ENCODE results near the gene S1PR2. TPM values are rescaled to one million over a fixed set of nuclear protein-coding genes. Genes with fewer than 3 reads are reported as not detected.

Gene S1PR2
- total RNA-seq, 1 experiment from 2014 or later: 6.9 TPM

DNA sequence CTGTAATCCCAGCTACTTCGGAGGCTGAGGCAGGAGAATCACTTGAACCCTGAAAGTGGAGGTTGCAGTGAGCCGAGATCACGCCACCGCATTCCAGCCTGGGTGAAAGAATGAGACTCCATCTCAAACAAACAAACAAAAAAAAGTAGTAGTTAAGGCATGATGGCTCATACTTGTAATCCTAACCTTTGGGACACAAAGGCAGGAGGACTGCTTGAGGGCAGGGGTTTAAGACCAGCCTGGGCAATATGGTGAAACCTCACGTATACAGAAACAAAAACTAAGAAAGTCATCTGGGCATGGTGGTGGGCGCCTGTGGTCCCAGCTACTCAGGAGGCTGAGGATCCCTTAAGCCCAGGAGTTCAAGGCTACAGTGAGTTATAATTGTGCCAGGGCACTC is 38.2 kb downstream of the S1PR2 start:
- CTCF ChIA-PET: no interaction called here
- TF ChIP-seq, protein P1, sequence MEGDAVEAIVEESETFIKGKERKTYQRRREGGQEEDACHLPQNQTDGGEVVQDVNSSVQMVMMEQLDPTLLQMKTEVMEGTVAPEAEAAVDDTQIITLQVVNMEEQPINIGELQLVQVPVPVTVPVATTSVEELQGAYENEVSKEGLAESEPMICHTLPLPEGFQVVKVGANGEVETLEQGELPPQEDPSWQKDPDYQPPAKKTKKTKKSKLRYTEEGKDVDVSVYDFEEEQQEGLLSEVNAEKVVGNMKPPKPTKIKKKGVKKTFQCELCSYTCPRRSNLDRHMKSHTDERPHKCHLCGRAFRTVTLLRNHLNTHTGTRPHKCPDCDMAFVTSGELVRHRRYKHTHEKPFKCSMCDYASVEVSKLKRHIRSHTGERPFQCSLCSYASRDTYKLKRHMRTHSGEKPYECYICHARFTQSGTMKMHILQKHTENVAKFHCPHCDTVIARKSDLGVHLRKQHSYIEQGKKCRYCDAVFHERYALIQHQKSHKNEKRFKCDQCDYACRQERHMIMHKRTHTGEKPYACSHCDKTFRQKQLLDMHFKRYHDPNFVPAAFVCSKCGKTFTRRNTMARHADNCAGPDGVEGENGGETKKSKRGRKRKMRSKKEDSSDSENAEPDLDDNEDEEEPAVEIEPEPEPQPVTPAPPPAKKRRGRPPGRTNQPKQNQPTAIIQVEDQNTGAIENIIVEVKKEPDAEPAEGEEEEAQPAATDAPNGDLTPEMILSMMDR (conservative IDR thresholded peaks at IDR 0.05): no peak
- no peak for TF ChIP-seq EZH2 (IDR thresholded peaks at IDR 0.05; ENCODE audit: low read depth)
- POLR2A ChIA-PET (ENCODE audit: unreplicated experiment): no interaction called here
- no peak overlapping the region for H2AFZ ChIP-seq
- no TSS peak for BruUV-seq (replicated peaks)
- no peak overlapping the region for H3K27ac ChIP-seq
- H3K9me3 ChIP-seq (ENCODE audit: insufficient read depth, low read depth): no peaks in the 10 kb centered on the region
- no peaks in the 10 kb centered on the region for H3K9me2 ChIP-seq (ENCODE audit: insufficient read depth)
- DNase-seq: no peak
- peak overlapping the region; percentile 80 for H3K4me2 ChIP-seq
- H3K36me3 ChIP-seq (ENCODE audit: low read depth): peaks cover 26% of the 10 kb centered on the region
- peaks cover 29% of the 10 kb centered on the region for H4K20me1 ChIP-seq (ENCODE audit: insufficient read depth)
- peaks cover 18% of the 10 kb centered on the region for H3K4me1 ChIP-seq (replicated peaks; ENCODE audit: insufficient read depth)
- H3K79me2 ChIP-seq (ENCODE audit: low read depth): peaks cover 67% of the 10 kb centered on the region
- H3K4me3 ChIP-seq: peak overlapping the region; percentile 87; the same call in 1 of the 2 replicates
- intact Hi-C loops (cut with micrococcal nuclease; ENCODE audit: unreplicated experiment): loop anchor here (5.0 kb wide), 2 partner anchors 39 to 59 kb away; partner anchors contain the start of genes MRPL4 and S1PR2
- peaks cover 39% of the 10 kb centered on the region for H3F3A ChIP-seq (ENCODE audit: insufficient read depth, low read depth)
- H3K27me3 ChIP-seq (ENCODE audit: insufficient read depth, low read depth): no peaks in the 10 kb centered on the region

DNA sequence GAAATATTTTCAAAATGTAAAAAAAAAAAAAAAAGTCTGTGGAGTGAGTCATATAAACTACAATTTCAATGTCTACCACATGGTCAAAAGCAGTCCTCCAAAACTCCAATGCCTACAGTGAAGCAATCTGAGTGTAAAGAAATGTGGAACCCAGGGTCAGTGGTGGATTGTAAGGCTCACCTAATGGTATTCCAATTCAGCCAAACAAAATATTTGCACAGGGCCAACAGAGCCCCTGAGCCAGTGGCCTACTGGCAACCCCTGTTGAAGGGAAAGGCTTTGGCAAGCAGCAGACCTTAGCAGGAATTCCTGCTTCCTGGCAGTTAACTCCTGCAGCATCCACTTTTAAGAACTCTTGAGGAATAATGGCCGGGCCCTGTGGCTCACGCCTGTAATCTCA is 39.8 kb downstream of the S1PR2 start:
- H3F3A ChIP-seq (ENCODE audit: insufficient read depth, low read depth): peaks cover 39% of the 10 kb centered on the region
- H3K4me2 ChIP-seq: no peak overlapping the region
- H3K9me2 ChIP-seq (ENCODE audit: insufficient read depth): no peaks in the 10 kb centered on the region
- no peaks in the 10 kb centered on the region for H3K9me3 ChIP-seq (ENCODE audit: insufficient read depth, low read depth)
- DNase-seq: peak in 1 of 2 experiments; percentile 66
- H4K20me1 ChIP-seq (ENCODE audit: insufficient read depth): peaks cover 36% of the 10 kb centered on the region
- TF ChIP-seq, protein P1 (conservative IDR thresholded peaks at IDR 0.05): no peak
- no peak for TF ChIP-seq EZH2 (IDR thresholded peaks at IDR 0.05; ENCODE audit: low read depth)
- H3K27ac ChIP-seq: no peak overlapping the region
- H3K79me2 ChIP-seq (ENCODE audit: low read depth): peaks cover 81% of the 10 kb centered on the region
- peaks cover 35% of the 10 kb centered on the region for H3K36me3 ChIP-seq (ENCODE audit: low read depth)
- no peak overlapping the region for H2AFZ ChIP-seq
- intact Hi-C loops (cut with micrococcal nuclease; ENCODE audit: unreplicated experiment): loop anchor here (5.0 kb wide), 2 partner anchors 41 to 61 kb away; partner anchors contain the start of genes MRPL4 and S1PR2
- peaks cover 18% of the 10 kb centered on the region for H3K4me1 ChIP-seq (replicated peaks; ENCODE audit: insufficient read depth)
- H3K4me3 ChIP-seq: no peak overlapping the region
- ChIA-PET CTCF (interaction anchor here (0.6 to 1.3 kb wide), 2 partner anchors 15 to 192 kb away, joined by 4 to 11 read pairs; no protein-coding TSS in a partner anchor), POLR2A (ENCODE audit: unreplicated experiment) (no interaction called here)
- H3K27me3 ChIP-seq (ENCODE audit: insufficient read depth, low read depth): no peaks in the 10 kb centered on the region
- no TSS peak for BruUV-seq (replicated peaks)

DNA sequence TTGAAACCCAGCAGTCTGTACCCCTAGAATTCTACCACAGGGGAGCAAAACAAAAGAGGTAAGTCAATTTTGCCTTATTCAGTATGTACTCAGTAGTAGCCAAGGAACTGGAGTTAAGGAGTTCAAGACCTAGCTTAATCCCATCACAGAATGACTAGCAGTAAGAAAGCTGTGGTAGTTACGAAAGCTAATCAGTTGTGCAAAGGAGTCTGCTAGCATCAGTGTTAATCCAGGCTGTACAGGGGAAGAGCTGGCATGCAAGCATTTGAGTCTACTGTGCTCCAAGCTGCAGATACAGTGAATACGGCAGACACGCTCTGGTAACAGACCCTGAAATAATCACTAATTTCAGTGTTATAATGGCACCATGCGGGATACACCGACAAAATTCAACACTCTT is 41.1 kb downstream of the S1PR2 start:
- no peak for DNase-seq
- Histone ChIP-seq H3K4me1 (replicated peaks; ENCODE audit: insufficient read depth) (peaks cover 22% of the 10 kb centered on the region), H3K27me3 (ENCODE audit: insufficient read depth, low read depth) (no peaks in the 10 kb centered on the region), H3F3A (ENCODE audit: insufficient read depth, low read depth) (peaks cover 51% of the 10 kb centered on the region), H3K9me3 (ENCODE audit: insufficient read depth, low read depth) (no peaks in the 10 kb centered on the region), H3K27ac (no peak overlapping the region), H4K20me1 (ENCODE audit: insufficient read depth) (peaks cover 42% of the 10 kb centered on the region), H3K4me2 (no peak overlapping the region), H3K79me2 (ENCODE audit: low read depth) (peaks cover 91% of the 10 kb centered on the region), H3K36me3 (ENCODE audit: low read depth) (peaks cover 35% of the 10 kb centered on the region), H3K9me2 (ENCODE audit: insufficient read depth) (no peaks in the 10 kb centered on the region), H2AFZ (no peak overlapping the region), H3K4me3 (no peak overlapping the region)
- no TSS peak for BruUV-seq (replicated peaks)
- CTCF ChIA-PET: interaction anchor here (0.7 kb wide), 1 partner anchor 1778 kb away, joined by 3 read pairs; no protein-coding TSS in a partner anchor
- intact Hi-C loops (cut with micrococcal nuclease; ENCODE audit: unreplicated experiment): loop anchor here (5.0 kb wide), 2 partner anchors 42 to 62 kb away; partner anchors contain the start of genes MRPL4 and S1PR2
- TF ChIP-seq, protein P1 (conservative IDR thresholded peaks at IDR 0.05): no peak
- no peak for TF ChIP-seq EZH2 (IDR thresholded peaks at IDR 0.05; ENCODE audit: low read depth)
- POLR2A ChIA-PET (ENCODE audit: unreplicated experiment): interaction anchor here (0.6 kb wide), 1 partner anchor 62 kb away, joined by 4 read pairs; no protein-coding TSS in a partner anchor

Data from PC-9 (cell line).